Measurements from ENCODE around the gene NALF2.

NALF2 gene

GRCh38 chrX:69530306-69530705, 26.2 kb downstream of the NALF2 start:
- DNase-seq, result no peak

GRCh38 chrX:69531031-69531755, 27.1 kb downstream of the NALF2 start:
- DNase-seq, result no peak

GRCh38 chrX:69535661-69536060, 31.5 kb downstream of the NALF2 start:
- peak; percentile 93 for DNase-seq

- no peak for DNase-seq
These were observed 34.3 kb downstream of the NALF2 start for GRCh38 chrX:69538321-69538876.

- no peak for DNase-seq
These were observed 35.3 kb downstream of the NALF2 start for GRCh38 chrX:69539437-69539836.

- no peak for DNase-seq
These were observed 37.8 kb downstream of the NALF2 start for GRCh38 chrX:69541956-69542355.

- no peak for DNase-seq
These were observed 39.4 kb downstream of the NALF2 start for GRCh38 chrX:69543572-69543971.

GRCh38 chrX:69546417-69546816, 42.3 kb downstream of the NALF2 start:
- no peak for DNase-seq

GRCh38 chrX:69546978-69547377, 42.9 kb downstream of the NALF2 start:
- no peak for DNase-seq

- no peak for DNase-seq
These were observed 47.4 kb downstream of the NALF2 start for GRCh38 chrX:69551421-69552009.

GRCh38 chrX:69552512-69552911, 48.4 kb downstream of the NALF2 start:
- no peak for DNase-seq

Data from NCI-H1092 treated with DMSO at 0.1 percent for 48 hours (cell line).